SK-N-SH treated with all-trans-retinoic acid at 6 μM for 48 hours (cell line): ENCODE measurements around the gene ADGRG6.

Experiments
- ATAC-seq: fragments of 200-7000 bp; cut with Tn5 transposase; 3 replicates; pipeline ENCODE4 v1.9.1; 2020; ENCODE audit warnings: mild to moderate bottlenecking, moderate library complexity
- ARNTL ChIP-seq: fragments of 450-650 bp; formaldehyde crosslinking; IDR thresholded peaks from 2 replicates; pipeline ENCODE4 v1.5.0; 2020; ENCODE audit warnings: low read depth, mild to moderate bottlenecking, moderate library complexity, borderline replicate concordance
- BACH2 ChIP-seq: fragments of 250-450 bp; sonication (Bioruptor Pico); IDR thresholded peaks from 2 replicates; pipeline ENCODE4 v1.9.0; 2021; ENCODE audit warnings: mild to moderate bottlenecking, borderline replicate concordance
- CREB5 ChIP-seq: fragments of 250-450 bp; sonication (Bioruptor Pico); IDR thresholded peaks from 2 replicates; pipeline ENCODE4 v1.5.1; 2020; ENCODE audit warnings: low read depth, mild to moderate bottlenecking, moderate library complexity
- CSDC2 ChIP-seq: fragments of 250-450 bp; sonication (Bioruptor Pico); IDR thresholded peaks from 2 replicates; pipeline ENCODE4 v1.5.0; 2020; ENCODE audit warnings: mild to moderate bottlenecking, moderate library complexity
- CSRNP3 ChIP-seq: fragments of 250-450 bp; sonication (Bioruptor Pico); IDR thresholded peaks from 2 replicates; pipeline ENCODE4 v1.5.1; 2021; ENCODE audit warnings: mild to moderate bottlenecking, moderate library complexity
- ESRRG ChIP-seq: fragments of 250-450 bp; sonication (Bioruptor Pico); IDR thresholded peaks from 2 replicates; pipeline ENCODE4 v1.6.1; 2021; ENCODE audit warnings: mild to moderate bottlenecking
- ISL1 ChIP-seq: fragments of 250-450 bp; sonication (Bioruptor Pico); IDR thresholded peaks from 2 replicates; pipeline ENCODE4 v2.1.2; 2022; ENCODE audit warnings: mild to moderate bottlenecking, moderate library complexity
- OSR1 ChIP-seq: fragments of 250-450 bp; sonication (Bioruptor Pico); IDR thresholded peaks from 2 replicates; pipeline ENCODE4 v1.8.0; 2022; ENCODE audit warnings: moderate library complexity, mild to moderate bottlenecking, inconsistent platforms
- PATZ1 ChIP-seq: fragments of 250-450 bp; sonication (Bioruptor Pico); IDR thresholded peaks from 2 replicates; pipeline ENCODE4 v1.8.0; 2020; ENCODE audit warnings: mild to moderate bottlenecking, moderate library complexity, borderline replicate concordance
- POU6F1 ChIP-seq: fragments of 250-450 bp; sonication (Bioruptor Pico); IDR thresholded peaks from 2 replicates; pipeline ENCODE4 v1.8.0; 2021; ENCODE audit warnings: low read depth, mild to moderate bottlenecking, moderate library complexity, borderline replicate concordance
- RARB ChIP-seq: fragments of 250-450 bp; sonication (Bioruptor Pico); IDR thresholded peaks from 2 replicates; pipeline ENCODE4 v1.8.0; 2021; ENCODE audit warnings: mild to moderate bottlenecking, moderate library complexity
- TCF4 ChIP-seq: fragments of 250-450 bp; sonication (Bioruptor Pico); IDR thresholded peaks from 2 replicates; pipeline ENCODE4 v1.8.0; 2021; ENCODE audit warnings: mild to moderate bottlenecking, moderate library complexity, borderline replicate concordance
- TOX ChIP-seq: fragments of 250-450 bp; sonication (Bioruptor Pico); IDR thresholded peaks from 2 replicates; pipeline ENCODE4 v1.8.0; 2021; ENCODE audit warnings: mild to moderate bottlenecking, moderate library complexity, borderline replicate concordance
- TSHZ2 ChIP-seq: fragments of 250-450 bp; sonication (Bioruptor Pico); IDR thresholded peaks from 2 replicates; pipeline ENCODE4 v1.5.0; 2020; ENCODE audit warnings: mild to moderate bottlenecking, moderate library complexity
- ZC3H10 ChIP-seq: fragments of 250-450 bp; sonication (Bioruptor Pico); IDR thresholded peaks from 2 replicates; pipeline ENCODE4 v1.5.1; 2021; ENCODE audit warnings: mild to moderate bottlenecking, moderate library complexity
- ZFP3 ChIP-seq: fragments of 250-450 bp; sonication (Bioruptor Pico); IDR thresholded peaks from 2 replicates; pipeline ENCODE4 v1.5.0; 2020; ENCODE audit warnings: mild to moderate bottlenecking, moderate library complexity
- ZFP30 ChIP-seq: fragments of 450-650 bp; formaldehyde crosslinking; IDR thresholded peaks from 2 replicates; pipeline ENCODE4 v1.5.0; 2022; ENCODE audit warnings: mild to moderate bottlenecking, moderate library complexity
- ZNF565 ChIP-seq: fragments of 450-650 bp; formaldehyde crosslinking; conservative IDR thresholded peaks from 2 replicates; pipeline ENCODE4 v1.5.0; 2020; ENCODE audit warnings: low read depth, mild to moderate bottlenecking, moderate library complexity
- ZNF70 ChIP-seq: fragments of 450-650 bp; formaldehyde crosslinking; IDR thresholded peaks from 2 replicates; pipeline ENCODE4 v1.5.0; 2020; ENCODE audit warnings: mild to moderate bottlenecking, moderate library complexity
- ZNF8 ChIP-seq: fragments of 450-650 bp; formaldehyde crosslinking; IDR thresholded peaks from 2 replicates; pipeline ENCODE4 v1.5.0; 2020; ENCODE audit warnings: mild to moderate bottlenecking, moderate library complexity

The ADGRG6 gene

GRCh38 chr6:142285235-142286087, 16.3 kb upstream of the ADGRG6 start:
- no peak for TF ChIP-seq CREB5
- ATAC-seq = no peak

GRCh38 chr6:142286088-142286409, 15.8 kb upstream of the ADGRG6 start:
- no peak for TF ChIP-seq TOX (CRISPR knock-in tag)
- no peak for TF ChIP-seq ZNF70 (CRISPR knock-in tag)
- TF ChIP-seq CSDC2 (CRISPR knock-in tag) = no peak
- no peak for ATAC-seq

- TF ChIP-seq TOX (CRISPR knock-in tag) (no peak), CSRNP3 (CRISPR knock-in tag) (no peak), ZC3H10 (CRISPR knock-in tag) (no peak)
- ATAC-seq = no peak
Observed at GRCh38 chr6:142289687-142290086, 12.1 kb upstream of the ADGRG6 start.

GRCh38 chr6:142290851-142291250, 11.0 kb upstream of the ADGRG6 start:
- peak; percentile 54 for ATAC-seq
- TF ChIP-seq RARB (no peak), ZNF70 (CRISPR knock-in tag) (no peak), PATZ1 (CRISPR knock-in tag) (no peak), ZNF565 (CRISPR knock-in tag) (no peak), TCF4 (CRISPR knock-in tag) (no peak), CSDC2 (CRISPR knock-in tag) (no peak), ARNTL (CRISPR knock-in tag) (no peak), POU6F1 (CRISPR knock-in tag) (no peak), TOX (CRISPR knock-in tag) (no peak), CSRNP3 (CRISPR knock-in tag) (no peak), ZC3H10 (CRISPR knock-in tag) (no peak), ZFP3 (CRISPR knock-in tag) (no peak), OSR1 (CRISPR knock-in tag) (no peak), ZNF8 (no peak), ISL1 (CRISPR knock-in tag) (no peak), ESRRG (CRISPR knock-in tag) (no peak), TSHZ2 (CRISPR knock-in tag) (no peak), ZFP30 (CRISPR knock-in tag) (no peak), BACH2 (no peak)
- TF ChIP-seq, all 23 proteins: peak for 0
